ENCODE measurements around the gene ROR1.

- TF ChIP-seq ATF3 (IDR thresholded peaks at IDR 0.05; ENCODE audit: borderline replicate concordance, extremely low read depth, low read depth, low read length) (no peak), CTCF (IDR thresholded peaks at IDR 0.05 in 2 of 3, conservative IDR thresholded peaks at IDR 0.05 in 1 of 3; ENCODE audit: control insufficient read depth in 2 of 3, extremely low read depth in 1 of 3, insufficient read depth in 1 of 3, low read depth in 3 of 3, low read length in 3 of 3) (no peak)
Measured at GRCh38 chr1:64131155-64131554, 357.3 kb downstream of the ROR1 start.
